ENCODE measurements around the gene STK24. TPM values are rescaled to one million over a fixed set of nuclear protein-coding genes. Genes with fewer than 3 reads are reported as not detected.

STK24 gene
- total and polyA plus RNA-seq, 2 of the 8 experiments (the other 6 are each of a cell fraction or from before 2014, with no cell fraction given), result 62.8 to 143 TPM

DNA sequence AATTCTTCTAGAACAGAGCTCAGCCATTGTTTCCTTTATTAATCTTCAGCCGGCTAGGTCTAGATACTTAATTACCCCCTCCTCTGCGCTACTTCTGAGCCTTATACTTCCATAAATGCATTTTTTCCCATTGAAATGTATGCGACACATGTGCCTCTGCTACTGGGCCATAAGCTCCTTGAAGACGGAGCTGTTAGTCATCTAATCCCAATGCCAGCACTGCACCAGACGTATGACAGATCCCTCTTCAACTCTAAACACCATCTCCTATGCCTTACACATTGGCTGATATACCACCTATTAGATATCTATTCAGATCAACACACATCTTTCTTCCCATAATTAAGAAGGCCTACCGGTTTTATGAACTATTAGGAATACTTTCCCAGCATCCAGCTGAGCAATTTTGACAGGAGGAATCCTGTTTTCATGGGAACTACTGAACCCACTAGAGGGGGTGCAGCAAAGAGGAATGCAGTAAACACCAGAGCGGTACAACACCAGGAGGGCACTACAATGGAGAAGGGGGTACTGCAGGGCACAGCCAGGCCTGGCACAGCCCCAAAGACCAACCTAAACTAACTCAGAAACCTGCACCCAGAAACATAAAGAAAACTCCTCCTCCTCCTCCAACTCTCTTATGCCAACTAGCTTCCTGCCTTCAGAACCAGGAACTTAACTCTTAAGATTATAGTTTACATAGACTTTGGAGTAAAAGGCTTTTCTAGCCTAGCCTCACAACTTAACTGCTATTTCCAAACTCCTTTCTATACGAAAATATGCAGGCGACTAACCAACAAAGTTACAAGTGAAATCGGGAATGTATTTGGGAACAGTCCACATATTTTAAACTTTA lies 18.7 kb downstream of the STK24 start:
- ChIA-PET CTCF (ENCODE audit: partially characterized antibody) (interaction anchor here (0.7 to 4.3 kb wide), 18 partner anchors 9 to 111 kb away, joined by 3 to 31 read pairs (median 4); no protein-coding TSS in a partner anchor), POLR2A (ENCODE audit: partially characterized antibody) (interaction anchor here (0.8 to 1.8 kb wide), 4 partner anchors 9 to 19 kb away, joined by 3 to 6 read pairs (median 4); no protein-coding TSS in a partner anchor)
- H2AFZ ChIP-seq (ENCODE audit: low read length), result no peak overlapping the region
- 83% methylated on average over 10 of the region's 10 CpGs; no CpG with 5 or more reads in 1 of the 2 experiments for WGBS, 2 experiments (ENCODE audit: extremely low coverage in 1 of 2, insufficient coverage in 1 of 2, insufficient read length in 1 of 2, insufficient replicate concordance in 2 of 2, low coverage in 1 of 2, low lambda C conversion rate in 2 of 2, missing lambda C conversion rate in 1 of 2)
- no peak overlapping the region for H2BK15ac ChIP-seq (ENCODE audit: low read length)
- no peak overlapping the region for H2BK20ac ChIP-seq (ENCODE audit: low read length)
- H3K36me3 ChIP-seq (ENCODE audit: control insufficient read depth in 2 of 4, insufficient read depth in 4 of 4, low read length in 3 of 4), result no peaks in the 10 kb centered on the region
- peaks cover 24% of the 10 kb centered on the region for H3K79me1 ChIP-seq (ENCODE audit: low read depth, low read length)
- H3K14ac ChIP-seq (ENCODE audit: insufficient read length), result no peak overlapping the region
- H3K27ac ChIP-seq (ENCODE audit: low read depth, low read length), result no peak overlapping the region
- H4K8ac ChIP-seq (ENCODE audit: extremely low read depth, insufficient read depth, low read length), result no peak overlapping the region
- peaks cover 36 to 94% of the 10 kb centered on the region in 2 experiments for H3K79me2 ChIP-seq (ENCODE audit: control insufficient read depth in 1 of 2, insufficient read depth in 2 of 2, low read length in 2 of 2)
- H2BK120ac ChIP-seq (replicated peaks; ENCODE audit: low read depth, low read length), result no peak overlapping the region
- no peak overlapping the region for H3K18ac ChIP-seq (ENCODE audit: extremely low read depth, low read length)
- H4K5ac ChIP-seq (ENCODE audit: insufficient read length, low read depth, low read length), result peak overlapping the region; percentile 20
- peaks cover 1 to 19% (median 10%) of the 10 kb centered on the region in 4 experiments; a peak in 6 of 7 replicates for H3K4me1 ChIP-seq (replicated peaks in 1 of 4; ENCODE audit: control insufficient read depth in 3 of 4, insufficient read depth in 4 of 4, low read length in 3 of 4)
- H2BK12ac ChIP-seq (ENCODE audit: low read depth, low read length), result no peak overlapping the region
- no peak overlapping the region for H3K23ac ChIP-seq (ENCODE audit: insufficient read length)
- no peak overlapping the region for H3K56ac ChIP-seq (replicated peaks; ENCODE audit: insufficient read length, low read depth, low read length)
- H4K20me1 ChIP-seq (replicated peaks in 1 of 2; ENCODE audit: control insufficient read depth in 1 of 2, insufficient read depth in 2 of 2, low read length in 2 of 2), result peaks cover 10 to 35% of the 10 kb centered on the region in 2 experiments
- no peaks in the 10 kb centered on the region for H3K27me3 ChIP-seq (replicated peaks in 1 of 4; ENCODE audit: control insufficient read depth in 3 of 4, extremely low read depth in 1 of 4, insufficient read depth in 3 of 4, low read length in 3 of 4)
- H3K4ac ChIP-seq (replicated peaks; ENCODE audit: insufficient read length, low read depth, low read length), result no peak overlapping the region
- H3K4me3 ChIP-seq (ENCODE audit: extremely low read depth in 1 of 4, insufficient read depth in 2 of 4, low read depth in 3 of 4, low read length in 4 of 4), result no peak overlapping the region
- H3K9me3 ChIP-seq (ENCODE audit: insufficient read depth in 2 of 2, low read depth in 1 of 2, low read length in 1 of 2), result no peaks in the 10 kb centered on the region
- H3K23me2 ChIP-seq (ENCODE audit: low read depth, low read length), result 0 out of 2 replicates have a peak, but pooled peaks cover 1% of the 10 kb centered on the region
- H4K91ac ChIP-seq (replicated peaks; ENCODE audit: insufficient read length, low read length), result no peak overlapping the region
- no peak for FAIRE-seq
- no peak overlapping the region for H2AK5ac ChIP-seq (ENCODE audit: low read depth, low read length)
- no peak overlapping the region for H2BK5ac ChIP-seq (ENCODE audit: low read depth, low read length)
- no peak overlapping the region for H3K9ac ChIP-seq (replicated peaks in 1 of 4; ENCODE audit: extremely low read depth in 1 of 4, low read depth in 3 of 4, low read length in 3 of 4)
- no peak overlapping the region for H3K4me2 ChIP-seq (ENCODE audit: insufficient read depth in 1 of 2, low read depth in 2 of 2, low read length in 2 of 2)
- DNase-seq (ENCODE audit: low read depth in 1 of 2, low spot score in 2 of 2), result no peak
- TF ChIP-seq FOSL1 (IDR thresholded peaks at IDR 0.05; ENCODE audit: insufficient read depth, low read depth, low read length) (no peak), SIRT6 (IDR thresholded peaks at IDR 0.05; ENCODE audit: low read length) (no peak), TAF7 (optimal IDR thresholded peaks at IDR 0.05; ENCODE audit: borderline replicate concordance, low read depth, low read length) (no peak), BACH1 (IDR thresholded peaks at IDR 0.05; ENCODE audit: low read length) (no peak), HDAC2 (IDR thresholded peaks at IDR 0.05; ENCODE audit: borderline replicate concordance in 1 of 2, low read depth in 2 of 2, low read length in 2 of 2) (no peak), JUND (IDR thresholded peaks at IDR 0.05; ENCODE audit: low read length) (no peak), SP2 (IDR thresholded peaks at IDR 0.05; ENCODE audit: low read length) (no peak), RFX5 (IDR thresholded peaks at IDR 0.05; ENCODE audit: borderline replicate concordance, low read depth, low read length) (no peak)
